Loucy (cell line): ENCODE data around the gene GMFB.

Experiments used
- H2AFZ ChIP-seq: fragments of 200-600 bp; sonication (generic); 2 replicates; pipeline ENCODE4 v1.6.0; 2016; ENCODE audit warnings: antibody characterized with exemption, mild to moderate bottlenecking, low read length, moderate library complexity
- H3F3A ChIP-seq: fragments of 200-600 bp; 2 replicates; pipeline ENCODE4 v1.6.0; 2016; ENCODE audit warnings: antibody characterized with exemption, low read depth, mild to moderate bottlenecking
- H3K27me3 ChIP-seq: fragments of 200-600 bp; sonication (generic); 2 replicates; pipeline ENCODE4 v1.6.1; 2014; ENCODE audit warnings: low read length, mild to moderate bottlenecking; ENCODE audit not compliant: insufficient read depth, poor library complexity, severe bottlenecking
- H3K36me3 ChIP-seq: fragments of 200-600 bp; sonication (generic); 2 replicates; pipeline ENCODE4 v1.6.1; 2016; ENCODE audit warnings: low read length; ENCODE audit not compliant: insufficient read depth
- H3K4me1 ChIP-seq: fragments of 200-600 bp; sonication (generic); 2 replicates; pipeline ENCODE4 v1.5.1; 2014; ENCODE audit warnings: low read length, mild to moderate bottlenecking; ENCODE audit not compliant: insufficient read depth, poor library complexity, severe bottlenecking
- H3K4me2 ChIP-seq: fragments of 200-600 bp; sonication (generic); 2 replicates; pipeline ENCODE4 v1.6.0; 2014; ENCODE audit warnings: antibody characterized with exemption, low read length, low read depth, mild to moderate bottlenecking; ENCODE audit not compliant: poor library complexity, severe bottlenecking
- H3K4me3 ChIP-seq: fragments of 200-600 bp; sonication (generic); 2 replicates; pipeline ENCODE4 v1.5.1; 2014; ENCODE audit warnings: low read length, mild to moderate bottlenecking, mixed read lengths; ENCODE audit not compliant: poor library complexity, severe bottlenecking
- H3K79me2 ChIP-seq: fragments of 200-600 bp; sonication (generic); 2 replicates; pipeline ENCODE4 v1.6.1; 2014; ENCODE audit warnings: low read length; ENCODE audit not compliant: insufficient read depth
- H3K9ac ChIP-seq: fragments of 200-600 bp; sonication (generic); 2 replicates; pipeline ENCODE4 v1.6.0; 2014; ENCODE audit warnings: mild to moderate bottlenecking, low read depth, low read length, moderate library complexity; ENCODE audit not compliant: poor library complexity, severe bottlenecking
- H3K9me2 ChIP-seq: fragments of 200-600 bp; sonication (generic); replicated peaks from 2 replicates; pipeline ENCODE4 v1.6.1; 2016; ENCODE audit warnings: low read depth, low read length, mixed read lengths
- H3K9me3 ChIP-seq: fragments of 200-600 bp; sonication (generic); 2 replicates; pipeline ENCODE4 v1.6.1; 2014; ENCODE audit warnings: mild to moderate bottlenecking, antibody characterized with exemption, low read length, low read depth; ENCODE audit not compliant: insufficient read depth
- H4K20me1 ChIP-seq: fragments of 200-600 bp; sonication (generic); 2 replicates; pipeline ENCODE4 v1.6.0; 2014; ENCODE audit warnings: antibody characterized with exemption, low read length, mild to moderate bottlenecking; ENCODE audit not compliant: insufficient read depth, poor library complexity, severe bottlenecking
- EZH2phosphoT487 ChIP-seq: fragments of 200-600 bp; IDR thresholded peaks from 2 replicates; pipeline ENCODE4 v1.6.1; 2018; ENCODE audit warnings: antibody characterized with exemption, mild to moderate bottlenecking, moderate library complexity, borderline replicate concordance
- TF ChIP-seq, protein P1 (sequence below): fragments of 200-600 bp; sonication (generic); conservative IDR thresholded peaks from 2 replicates; pipeline ENCODE4 v1.5.1; 2014; ENCODE audit warnings: mild to moderate bottlenecking, antibody characterized with exemption, low read length

Gene GMFB

DNA sequence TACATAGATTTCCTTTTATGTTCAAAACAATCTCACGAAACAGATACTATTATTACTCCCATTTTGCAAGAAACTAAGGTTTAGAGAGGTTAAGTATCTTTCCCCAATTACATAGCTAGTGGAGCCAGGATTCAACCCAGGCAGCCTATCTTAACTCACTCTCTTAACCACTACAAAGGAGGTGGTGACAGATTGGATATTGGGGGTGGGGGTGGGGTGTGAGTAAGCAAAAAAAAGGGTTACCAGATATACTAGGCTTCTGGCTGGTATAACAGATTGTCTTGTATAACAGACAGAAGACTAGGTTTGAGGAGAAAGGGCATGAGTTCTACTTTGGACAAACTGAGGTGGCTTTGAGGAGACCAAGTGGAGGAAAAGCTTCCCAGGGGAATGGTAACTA is 2.1 kb downstream of the GMFB start:
- H2AFZ ChIP-seq, result no peak overlapping the region
- no peak for TF ChIP-seq EZH2phosphoT487
- TF ChIP-seq, protein P1, sequence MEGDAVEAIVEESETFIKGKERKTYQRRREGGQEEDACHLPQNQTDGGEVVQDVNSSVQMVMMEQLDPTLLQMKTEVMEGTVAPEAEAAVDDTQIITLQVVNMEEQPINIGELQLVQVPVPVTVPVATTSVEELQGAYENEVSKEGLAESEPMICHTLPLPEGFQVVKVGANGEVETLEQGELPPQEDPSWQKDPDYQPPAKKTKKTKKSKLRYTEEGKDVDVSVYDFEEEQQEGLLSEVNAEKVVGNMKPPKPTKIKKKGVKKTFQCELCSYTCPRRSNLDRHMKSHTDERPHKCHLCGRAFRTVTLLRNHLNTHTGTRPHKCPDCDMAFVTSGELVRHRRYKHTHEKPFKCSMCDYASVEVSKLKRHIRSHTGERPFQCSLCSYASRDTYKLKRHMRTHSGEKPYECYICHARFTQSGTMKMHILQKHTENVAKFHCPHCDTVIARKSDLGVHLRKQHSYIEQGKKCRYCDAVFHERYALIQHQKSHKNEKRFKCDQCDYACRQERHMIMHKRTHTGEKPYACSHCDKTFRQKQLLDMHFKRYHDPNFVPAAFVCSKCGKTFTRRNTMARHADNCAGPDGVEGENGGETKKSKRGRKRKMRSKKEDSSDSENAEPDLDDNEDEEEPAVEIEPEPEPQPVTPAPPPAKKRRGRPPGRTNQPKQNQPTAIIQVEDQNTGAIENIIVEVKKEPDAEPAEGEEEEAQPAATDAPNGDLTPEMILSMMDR, result no peak
- peaks cover 65% of the 10 kb centered on the region for H3K4me1 ChIP-seq
- H3K27me3 ChIP-seq, result no peaks in the 10 kb centered on the region
- peaks cover 11% of the 10 kb centered on the region; the same call in 1 of the 2 replicates for H3K36me3 ChIP-seq
- H3F3A ChIP-seq, result no peaks in the 10 kb centered on the region; the same call in 1 of the 2 replicates
- H3K9me3 ChIP-seq, result no peaks in the 10 kb centered on the region
- no peaks in the 10 kb centered on the region for H3K9me2 ChIP-seq
- no peak overlapping the region for H3K9ac ChIP-seq
- H3K79me2 ChIP-seq, result peaks cover 67% of the 10 kb centered on the region
- H4K20me1 ChIP-seq, result peaks cover 49% of the 10 kb centered on the region
- peak overlapping the region; percentile 93 for H3K4me2 ChIP-seq
- H3K4me3 ChIP-seq, result peak overlapping the region; percentile 88

DNA sequence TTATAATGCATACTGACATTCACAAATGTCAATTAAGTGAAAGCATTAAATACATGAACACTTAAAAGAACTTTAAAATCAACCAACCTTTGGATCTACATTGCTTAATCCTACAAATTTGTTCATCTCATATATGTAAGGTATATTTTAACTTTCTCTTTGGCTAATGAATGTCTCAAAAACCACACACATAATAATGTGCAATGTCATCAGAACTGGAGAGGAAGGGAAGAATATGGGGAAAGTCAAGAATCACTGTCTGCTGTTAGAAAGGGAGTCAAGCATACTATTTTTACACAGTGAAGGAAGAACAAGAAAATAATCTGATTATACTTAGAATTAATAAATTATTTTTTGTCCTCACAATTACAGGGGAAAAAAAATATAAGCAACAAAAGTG is 4.9 kb downstream of the GMFB start:
- H3K27me3 ChIP-seq, result no peaks in the 10 kb centered on the region
- H3F3A ChIP-seq, result no peaks in the 10 kb centered on the region
- no peaks in the 10 kb centered on the region for H3K9me3 ChIP-seq
- H3K9ac ChIP-seq, result no peak overlapping the region
- H4K20me1 ChIP-seq, result peaks cover 49% of the 10 kb centered on the region
- H3K4me3 ChIP-seq, result peak overlapping the region; percentile 3
- no peak overlapping the region for H2AFZ ChIP-seq
- TF ChIP-seq EZH2phosphoT487, result no peak
- TF ChIP-seq, protein P1, result no peak
- peak overlapping the region; percentile 93 for H3K4me2 ChIP-seq
- peaks cover 69% of the 10 kb centered on the region for H3K79me2 ChIP-seq
- peaks cover 27% of the 10 kb centered on the region; the same call in 1 of the 2 replicates for H3K36me3 ChIP-seq
- peaks cover 53% of the 10 kb centered on the region for H3K4me1 ChIP-seq
- H3K9me2 ChIP-seq, result no peaks in the 10 kb centered on the region

DNA sequence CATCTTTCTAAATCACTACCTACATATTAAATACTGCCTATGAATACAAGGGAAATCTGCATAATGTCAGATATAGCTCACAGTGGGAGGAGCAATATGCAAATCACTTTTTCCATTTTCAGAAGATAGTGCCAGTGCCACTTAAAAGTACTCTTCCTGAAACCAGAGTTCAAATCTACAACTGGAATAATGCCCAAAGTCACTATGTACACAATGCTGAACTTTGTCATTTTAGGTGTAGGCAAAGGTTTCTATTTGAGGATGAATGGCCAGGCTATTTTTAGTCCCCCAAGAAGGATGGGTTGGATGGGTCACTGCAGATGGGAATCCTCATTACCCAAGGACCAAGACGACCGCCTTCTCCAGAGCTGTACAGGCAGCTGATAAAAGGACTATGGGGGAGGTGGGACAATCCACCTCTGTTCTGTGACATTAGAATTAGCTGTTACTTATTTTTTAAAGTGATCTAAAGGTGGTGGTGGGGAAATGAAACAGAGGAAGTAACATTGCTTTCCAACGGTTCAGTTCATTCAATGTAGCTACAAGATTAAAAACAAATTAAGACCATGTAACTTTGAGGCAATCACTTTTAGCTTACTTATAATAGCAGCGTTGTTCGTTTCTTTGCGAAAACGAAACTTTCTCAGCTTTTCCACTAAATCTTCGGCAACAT is 5.6 kb downstream of the GMFB start:
- peak overlapping the region; percentile 93 for H3K4me2 ChIP-seq
- TF ChIP-seq EZH2phosphoT487, result no peak
- TF ChIP-seq, protein P1, result no peak
- H3F3A ChIP-seq, result no peaks in the 10 kb centered on the region
- H3K4me3 ChIP-seq, result peak overlapping the region; percentile 3
- H3K9ac ChIP-seq, result no peak overlapping the region
- H3K79me2 ChIP-seq, result peaks cover 64% of the 10 kb centered on the region
- peaks cover 49% of the 10 kb centered on the region for H4K20me1 ChIP-seq
- no peaks in the 10 kb centered on the region for H3K9me3 ChIP-seq
- H3K27me3 ChIP-seq, result no peaks in the 10 kb centered on the region
- no peaks in the 10 kb centered on the region for H3K9me2 ChIP-seq
- no peak overlapping the region for H2AFZ ChIP-seq
- peaks cover 33% of the 10 kb centered on the region; the same call in 1 of the 2 replicates for H3K36me3 ChIP-seq
- H3K4me1 ChIP-seq, result peaks cover 53% of the 10 kb centered on the region
